ENCODE results near the gene TES. TPM values are rescaled to one million over a fixed set of nuclear protein-coding genes. Genes with fewer than 3 reads are reported as not detected.
A peak's percentile ranks its signal among the peaks of the same experiment; 100 is the strongest.

The TES gene, protein sequence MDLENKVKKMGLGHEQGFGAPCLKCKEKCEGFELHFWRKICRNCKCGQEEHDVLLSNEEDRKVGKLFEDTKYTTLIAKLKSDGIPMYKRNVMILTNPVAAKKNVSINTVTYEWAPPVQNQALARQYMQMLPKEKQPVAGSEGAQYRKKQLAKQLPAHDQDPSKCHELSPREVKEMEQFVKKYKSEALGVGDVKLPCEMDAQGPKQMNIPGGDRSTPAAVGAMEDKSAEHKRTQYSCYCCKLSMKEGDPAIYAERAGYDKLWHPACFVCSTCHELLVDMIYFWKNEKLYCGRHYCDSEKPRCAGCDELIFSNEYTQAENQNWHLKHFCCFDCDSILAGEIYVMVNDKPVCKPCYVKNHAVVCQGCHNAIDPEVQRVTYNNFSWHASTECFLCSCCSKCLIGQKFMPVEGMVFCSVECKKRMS
- total RNA-seq: 15.0 and 18.7 TPM in 2 replicates
- long read RNA-seq, transcript TES-201 (7 exons, 2,782 nt): major isoform, 26 of 43 reads
- long read RNA-seq, partial matches to known transcripts: 8 of 43 reads
- long read RNA-seq, other reads (novel, unspliced or antisense): 8 of 43 reads

DNA sequence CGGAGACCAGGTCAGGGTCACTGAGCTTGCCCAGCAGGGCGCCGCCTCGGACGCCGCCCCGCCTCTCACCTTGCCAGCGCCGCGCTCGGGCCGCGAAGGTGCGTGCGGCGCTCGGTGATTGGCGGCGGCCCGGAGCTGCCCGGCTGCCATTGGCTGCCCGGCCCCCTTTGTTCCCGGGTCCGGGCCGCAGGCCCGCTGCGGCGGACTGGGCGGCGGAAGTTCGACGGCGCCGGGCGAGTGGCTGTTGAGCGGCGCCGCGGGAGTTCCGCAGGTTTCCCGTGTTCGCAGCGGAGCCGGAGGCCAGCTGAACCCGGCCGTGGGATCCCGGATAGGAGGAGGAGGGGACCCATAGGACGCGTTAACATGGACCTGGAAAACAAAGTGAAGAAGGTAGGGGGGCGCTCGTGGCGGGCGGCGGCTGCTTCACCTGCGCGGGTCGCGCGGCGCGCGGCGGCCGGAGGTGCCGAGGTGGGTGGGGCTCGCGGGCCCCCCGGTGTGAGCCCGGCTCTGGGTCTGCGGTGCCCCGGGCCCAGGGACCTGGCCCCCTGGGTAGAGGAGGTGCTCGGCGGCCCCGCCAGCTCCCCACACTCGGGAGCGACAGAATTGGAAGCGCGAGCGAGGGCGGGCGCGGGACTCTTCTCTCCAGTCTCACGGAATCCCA, at the start of gene TES:
Gene TES, plus strand, starts transcription at position 195 of the 661 bp plus-strand sequence. Its CDS starts 169 bp downstream, at position 364.
- Mint-ChIP-seq H3K27me3 (ENCODE audit: low read depth) (peaks cover 49% of the 10 kb centered on the region), H3K27ac (ENCODE audit: unreplicated experiment) (peak within 1 kb of the TSS; percentile 93), H3K9me3 (no peaks in the 10 kb centered on the region), H3K4me1 (peaks cover 22% of the 10 kb centered on the region), H3K4me3 (peak within 1 kb of the TSS; percentile 95), H3K36me3 (ENCODE audit: low read depth) (no peaks in the 10 kb centered on the region)
- TF ChIP-seq, protein P1, sequence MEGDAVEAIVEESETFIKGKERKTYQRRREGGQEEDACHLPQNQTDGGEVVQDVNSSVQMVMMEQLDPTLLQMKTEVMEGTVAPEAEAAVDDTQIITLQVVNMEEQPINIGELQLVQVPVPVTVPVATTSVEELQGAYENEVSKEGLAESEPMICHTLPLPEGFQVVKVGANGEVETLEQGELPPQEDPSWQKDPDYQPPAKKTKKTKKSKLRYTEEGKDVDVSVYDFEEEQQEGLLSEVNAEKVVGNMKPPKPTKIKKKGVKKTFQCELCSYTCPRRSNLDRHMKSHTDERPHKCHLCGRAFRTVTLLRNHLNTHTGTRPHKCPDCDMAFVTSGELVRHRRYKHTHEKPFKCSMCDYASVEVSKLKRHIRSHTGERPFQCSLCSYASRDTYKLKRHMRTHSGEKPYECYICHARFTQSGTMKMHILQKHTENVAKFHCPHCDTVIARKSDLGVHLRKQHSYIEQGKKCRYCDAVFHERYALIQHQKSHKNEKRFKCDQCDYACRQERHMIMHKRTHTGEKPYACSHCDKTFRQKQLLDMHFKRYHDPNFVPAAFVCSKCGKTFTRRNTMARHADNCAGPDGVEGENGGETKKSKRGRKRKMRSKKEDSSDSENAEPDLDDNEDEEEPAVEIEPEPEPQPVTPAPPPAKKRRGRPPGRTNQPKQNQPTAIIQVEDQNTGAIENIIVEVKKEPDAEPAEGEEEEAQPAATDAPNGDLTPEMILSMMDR (conservative IDR thresholded peaks at IDR 0.05): no peak
- peak; percentile 48 for DNase-seq (ENCODE audit: low read depth, low spot score)

DNA sequence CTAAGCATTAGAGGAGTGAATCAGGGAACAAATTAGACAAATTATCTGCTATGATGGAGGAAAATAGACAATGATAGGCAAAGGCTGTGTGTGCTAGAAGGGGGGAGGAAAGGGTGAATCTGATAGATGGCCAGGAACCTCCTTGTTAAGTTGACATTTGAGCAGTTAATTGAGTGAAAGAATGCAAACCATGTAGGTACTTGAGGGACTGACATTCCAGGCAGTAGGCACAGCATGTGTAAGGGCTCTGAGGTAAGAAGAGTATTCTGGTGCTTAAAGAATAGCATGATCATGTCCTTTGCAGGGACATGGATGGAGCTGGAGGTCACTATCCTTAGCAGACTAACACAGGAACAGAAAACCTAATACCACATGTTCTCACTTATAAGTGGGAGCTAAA, 48.6 kb upstream of the TES start:
- DNase-seq (ENCODE audit: low read depth, low spot score): no peak
- TF ChIP-seq, protein P1 (conservative IDR thresholded peaks at IDR 0.05): no peak
- no peaks in the 10 kb centered on the region for H3K9me3 Mint-ChIP-seq
- no peaks in the 10 kb centered on the region for H3K36me3 Mint-ChIP-seq (ENCODE audit: low read depth)
- no peaks in the 10 kb centered on the region for H3K4me1 Mint-ChIP-seq
- no peak overlapping the region for H3K4me3 Mint-ChIP-seq
- no peaks in the 10 kb centered on the region for H3K27me3 Mint-ChIP-seq (ENCODE audit: low read depth)
- no peak overlapping the region for H3K27ac Mint-ChIP-seq (ENCODE audit: unreplicated experiment)

DNA sequence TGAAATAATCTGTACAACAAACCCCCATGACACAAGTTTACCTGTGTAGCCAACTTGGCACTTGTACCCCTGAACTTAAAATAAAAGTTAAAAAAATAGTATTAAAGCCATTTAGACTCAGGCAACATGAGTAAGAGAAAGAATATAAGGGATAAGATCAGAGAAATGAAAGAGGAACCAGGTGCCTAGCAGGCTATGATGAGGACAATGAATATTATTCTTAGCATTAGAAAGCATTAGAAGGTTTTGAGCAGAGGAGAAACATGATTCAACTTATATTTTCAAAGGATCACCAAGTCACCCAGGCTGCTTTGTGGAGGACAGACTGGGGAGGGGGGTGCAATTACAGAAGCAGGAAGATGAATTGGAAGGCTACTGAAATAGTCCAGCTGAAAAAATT, 48.1 kb upstream of the TES start:
- TF ChIP-seq, protein P1 (conservative IDR thresholded peaks at IDR 0.05): no peak
- no peaks in the 10 kb centered on the region for H3K27me3 Mint-ChIP-seq (ENCODE audit: low read depth)
- no peak overlapping the region for H3K4me3 Mint-ChIP-seq
- DNase-seq (ENCODE audit: low read depth, low spot score): no peak
- H3K27ac Mint-ChIP-seq (ENCODE audit: unreplicated experiment): no peak overlapping the region
- H3K4me1 Mint-ChIP-seq: no peaks in the 10 kb centered on the region
- no peaks in the 10 kb centered on the region for H3K9me3 Mint-ChIP-seq
- no peaks in the 10 kb centered on the region for H3K36me3 Mint-ChIP-seq (ENCODE audit: low read depth)

DNA sequence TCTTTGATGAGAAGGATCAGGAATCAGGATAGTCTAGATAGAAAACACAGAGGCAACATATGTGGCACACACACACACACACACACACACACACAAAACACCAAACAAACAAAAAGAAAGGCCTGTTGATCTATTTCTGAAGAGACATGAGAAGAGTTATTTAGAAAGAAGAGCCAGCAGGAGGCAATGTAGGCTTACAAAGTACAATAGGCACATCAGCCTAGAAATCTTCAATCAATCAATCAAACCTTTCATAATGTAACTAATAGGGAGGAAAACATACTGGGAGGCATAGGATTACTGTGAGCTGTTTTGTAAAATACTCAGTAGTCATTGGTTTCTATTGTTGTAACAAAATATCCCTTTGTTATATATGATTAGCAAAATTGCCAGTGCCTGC, 47.3 kb upstream of the TES start:
- Mint-ChIP-seq H3K27ac (ENCODE audit: unreplicated experiment) (no peak overlapping the region), H3K4me3 (no peak overlapping the region), H3K36me3 (ENCODE audit: low read depth) (no peaks in the 10 kb centered on the region), H3K4me1 (no peaks in the 10 kb centered on the region), H3K9me3 (no peaks in the 10 kb centered on the region), H3K27me3 (ENCODE audit: low read depth) (no peaks in the 10 kb centered on the region)
- TF ChIP-seq, protein P1 (conservative IDR thresholded peaks at IDR 0.05): no peak
- no peak for DNase-seq (ENCODE audit: low read depth, low spot score)

DNA sequence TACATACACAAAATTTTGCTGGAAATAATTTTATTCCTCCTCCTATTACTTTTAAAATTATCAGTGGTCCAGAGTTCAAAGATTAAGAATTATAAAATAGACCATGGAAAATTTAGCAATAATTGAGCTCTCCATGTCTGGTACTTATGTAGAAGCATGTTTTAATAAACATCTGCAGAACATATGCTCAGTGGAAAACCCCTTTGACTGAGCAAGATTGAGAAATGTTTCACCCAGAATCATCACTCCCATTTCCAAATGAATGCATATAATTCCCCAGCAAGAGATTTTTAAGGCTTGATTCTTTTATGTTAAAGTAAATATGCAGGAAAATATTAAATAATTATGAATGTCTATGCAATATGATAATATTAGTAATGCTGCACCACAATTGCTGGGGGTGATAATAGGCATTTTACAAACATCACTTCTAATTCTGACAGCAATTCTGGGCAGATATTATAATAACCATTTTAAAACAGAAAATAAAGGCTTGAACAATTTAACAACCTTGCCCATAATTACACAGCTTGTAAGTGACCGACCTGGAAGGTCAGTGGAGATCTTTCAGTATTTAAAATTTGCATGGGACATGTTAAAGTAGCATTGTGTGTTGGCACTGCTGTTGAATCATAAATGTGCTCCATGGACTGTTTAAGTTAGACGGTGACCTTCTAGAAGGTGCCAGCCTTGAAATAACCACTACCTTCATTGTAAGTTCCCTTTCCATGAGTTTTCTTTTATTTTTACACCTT, 45.6 kb upstream of the TES start:
- H3K4me1 Mint-ChIP-seq: no peaks in the 10 kb centered on the region
- H3K27ac Mint-ChIP-seq (ENCODE audit: unreplicated experiment): no peak overlapping the region
- H3K36me3 Mint-ChIP-seq (ENCODE audit: low read depth): no peaks in the 10 kb centered on the region

More for the DNA sequence above, 45.6 kb upstream of the TES start:
- DNase-seq (ENCODE audit: low read depth, low spot score): no peak
- Mint-ChIP-seq H3K27me3 (ENCODE audit: low read depth) (peaks cover 6% of the 10 kb centered on the region), H3K9me3 (no peaks in the 10 kb centered on the region), H3K4me3 (no peak overlapping the region)
- TF ChIP-seq, protein P1 (conservative IDR thresholded peaks at IDR 0.05): no peak
